GM21390 (cell line): ENCODE results near the gene SCN4B.

Source experiments
- ATAC-seq: cut with Tn5 transposase; IDR thresholded peaks from one replicate; pipeline ENCODE4 v1.9.1; 2021; ENCODE audit not compliant: unreplicated experiment

SCN4B gene

DNA sequence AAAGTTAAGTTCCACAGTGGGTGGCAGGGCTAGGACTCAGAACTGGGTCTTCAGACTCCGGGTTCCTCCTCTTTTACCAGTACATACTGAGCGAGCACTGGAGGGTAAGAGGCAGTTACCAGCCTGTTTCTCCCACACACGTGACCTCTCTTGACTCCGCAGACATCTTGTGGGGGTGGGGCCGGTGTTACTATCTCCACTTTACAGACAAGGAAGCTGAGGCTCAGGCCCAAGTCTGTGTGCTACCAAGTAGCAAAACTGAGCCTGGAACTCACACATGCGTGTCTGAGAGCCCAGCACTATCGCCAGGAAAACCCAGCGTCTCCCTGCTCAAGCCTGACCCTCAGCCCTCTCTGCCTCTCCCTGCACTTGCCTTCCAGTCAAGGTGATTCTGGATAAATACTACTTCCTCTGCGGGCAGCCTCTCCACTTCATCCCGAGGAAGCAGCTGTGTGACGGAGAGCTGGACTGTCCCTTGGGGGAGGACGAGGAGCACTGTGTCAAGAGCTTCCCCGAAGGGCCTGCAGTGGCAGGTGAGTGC is 49.8 kb downstream of the SCN4B start:
- ATAC-seq: no peak

DNA sequence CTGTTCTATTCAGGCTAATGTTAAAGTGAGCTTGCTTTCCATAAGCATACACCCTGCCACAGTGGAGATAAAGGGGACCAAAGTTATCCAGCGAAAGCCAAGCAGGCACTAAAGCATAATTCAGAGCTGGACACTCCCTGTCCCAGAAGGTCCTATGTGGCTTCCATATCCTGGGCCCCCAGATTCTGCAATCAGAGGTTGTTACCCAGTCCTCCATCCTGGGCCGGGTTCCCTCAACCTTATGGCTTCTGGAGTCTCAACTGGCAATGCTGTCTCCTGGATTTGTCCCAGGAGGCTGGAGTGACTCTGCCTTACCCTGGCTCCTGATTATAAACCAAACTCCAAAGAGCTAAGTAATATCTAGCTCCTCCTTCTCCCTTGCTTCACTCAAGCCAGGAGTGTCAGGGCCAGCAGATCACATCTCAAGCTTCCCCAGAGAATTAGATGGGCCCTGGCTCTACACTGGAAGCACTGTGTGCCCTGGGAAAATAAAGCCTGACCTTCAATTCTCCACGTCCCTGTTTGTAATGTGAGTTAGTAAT is 51.9 kb downstream of the SCN4B start:
- ATAC-seq: no peak

DNA sequence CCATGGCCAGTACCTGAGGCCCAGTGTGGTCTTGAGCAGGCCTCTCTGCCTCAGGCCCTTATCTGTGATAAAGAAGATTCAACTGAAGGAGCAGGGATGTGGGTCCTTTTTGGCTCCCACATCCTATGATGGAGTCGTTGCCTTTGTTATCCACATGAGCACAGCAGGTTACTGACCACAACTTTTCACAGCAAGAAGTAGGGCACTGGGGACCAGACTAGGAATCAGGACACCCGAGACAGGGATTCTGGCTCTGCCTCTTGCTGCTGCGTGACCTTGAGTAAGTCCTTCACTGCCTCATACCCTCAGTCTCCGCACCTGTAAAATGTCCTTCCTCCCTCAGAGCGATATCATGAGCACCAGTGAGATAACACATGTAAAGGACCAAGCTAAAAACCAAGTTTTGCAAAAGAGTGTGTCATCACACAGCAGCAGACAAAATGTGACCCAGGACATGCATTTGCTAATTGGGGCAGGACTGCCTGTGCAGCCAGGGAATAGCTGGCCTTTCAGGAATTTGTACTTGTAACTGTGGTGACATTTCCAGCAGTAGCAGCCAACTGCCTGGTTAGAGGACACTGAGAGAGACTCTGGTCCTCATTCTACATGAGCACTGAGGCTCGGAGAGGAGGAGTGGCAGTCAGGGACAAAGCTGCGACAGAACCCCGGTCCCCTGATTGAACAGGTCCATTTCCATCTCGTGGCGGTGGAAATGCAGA is 52.6 kb downstream of the SCN4B start:
- ATAC-seq: no peak

DNA sequence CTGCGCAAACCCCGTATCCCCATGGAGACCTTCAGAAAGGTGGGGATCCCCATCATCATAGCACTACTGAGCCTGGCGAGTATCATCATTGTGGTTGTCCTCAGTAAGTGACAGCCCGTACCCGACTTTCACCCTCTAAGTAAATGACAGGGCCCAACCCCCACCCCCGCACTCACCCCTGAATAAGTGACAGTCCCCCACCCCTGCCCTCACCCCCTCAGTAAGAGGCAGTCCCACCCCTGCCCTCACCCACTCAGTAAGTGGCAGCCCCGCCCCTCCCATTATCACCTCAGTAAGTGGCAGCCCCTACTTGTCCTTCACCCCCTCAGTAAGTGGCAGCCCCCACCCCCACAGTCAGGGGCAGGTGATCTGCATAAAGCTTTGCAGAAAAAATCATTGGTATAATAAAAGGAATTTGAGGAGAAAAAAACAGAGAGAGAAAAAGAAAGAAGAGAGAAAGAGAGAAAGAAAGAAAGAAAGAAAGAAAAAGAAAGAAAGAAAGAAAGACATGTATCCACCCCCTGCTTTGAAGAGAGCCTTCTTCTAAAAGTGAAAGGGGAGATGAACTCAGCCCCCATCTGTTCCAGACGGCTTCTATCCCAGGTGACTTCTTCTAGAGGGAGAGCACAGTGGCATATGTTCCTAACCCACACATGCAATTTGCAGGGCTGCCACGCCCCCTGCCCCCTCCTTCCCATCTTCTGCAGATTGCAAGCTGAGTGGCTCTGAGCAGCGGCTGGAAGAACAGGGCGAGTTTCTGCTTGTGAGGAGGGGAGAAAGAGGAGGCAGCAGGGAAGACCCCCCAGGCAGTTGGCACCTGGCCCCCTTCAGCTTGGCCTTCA is 53.4 kb downstream of the SCN4B start:
- ATAC-seq: no peak

DNA sequence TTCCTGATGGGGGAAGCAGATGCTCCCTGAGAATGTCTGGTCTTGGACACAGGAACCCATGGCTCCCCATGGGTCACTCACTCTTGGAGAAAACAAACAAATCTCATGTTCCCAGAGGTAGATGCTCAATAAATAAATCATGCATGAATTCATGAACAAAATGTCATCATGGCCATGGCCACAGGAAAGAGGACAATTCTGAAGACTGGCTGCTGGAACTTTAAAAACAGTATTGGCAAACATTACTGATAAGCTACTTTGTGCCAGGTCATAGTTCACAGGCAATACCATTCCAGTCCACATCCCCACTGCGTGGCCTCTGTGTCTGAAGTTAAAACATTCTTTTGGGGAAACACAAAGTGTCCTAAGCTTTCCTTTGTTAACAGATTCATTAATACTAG is 56.7 kb downstream of the SCN4B start:
- ATAC-seq: no peak

DNA sequence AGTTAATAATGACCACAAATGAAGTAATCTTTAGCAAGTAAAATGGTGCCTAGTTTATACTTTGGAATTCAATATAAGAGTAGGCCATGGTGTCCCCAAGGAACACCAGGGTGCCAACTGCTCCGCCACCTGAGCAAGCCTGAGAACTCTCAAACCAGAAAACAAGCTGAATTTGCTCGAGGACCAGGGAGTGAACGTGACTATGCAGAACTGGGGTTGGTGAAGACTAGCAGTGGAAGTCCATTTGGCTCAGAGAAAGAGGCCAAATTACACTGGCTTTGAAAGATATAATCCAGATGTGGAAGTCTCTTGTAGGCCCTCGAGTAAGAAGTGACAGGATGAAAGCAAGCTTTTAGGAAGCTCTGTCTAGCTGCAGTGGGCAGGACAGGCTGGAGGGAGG is 57.1 kb downstream of the SCN4B start:
- ATAC-seq: no peak

DNA sequence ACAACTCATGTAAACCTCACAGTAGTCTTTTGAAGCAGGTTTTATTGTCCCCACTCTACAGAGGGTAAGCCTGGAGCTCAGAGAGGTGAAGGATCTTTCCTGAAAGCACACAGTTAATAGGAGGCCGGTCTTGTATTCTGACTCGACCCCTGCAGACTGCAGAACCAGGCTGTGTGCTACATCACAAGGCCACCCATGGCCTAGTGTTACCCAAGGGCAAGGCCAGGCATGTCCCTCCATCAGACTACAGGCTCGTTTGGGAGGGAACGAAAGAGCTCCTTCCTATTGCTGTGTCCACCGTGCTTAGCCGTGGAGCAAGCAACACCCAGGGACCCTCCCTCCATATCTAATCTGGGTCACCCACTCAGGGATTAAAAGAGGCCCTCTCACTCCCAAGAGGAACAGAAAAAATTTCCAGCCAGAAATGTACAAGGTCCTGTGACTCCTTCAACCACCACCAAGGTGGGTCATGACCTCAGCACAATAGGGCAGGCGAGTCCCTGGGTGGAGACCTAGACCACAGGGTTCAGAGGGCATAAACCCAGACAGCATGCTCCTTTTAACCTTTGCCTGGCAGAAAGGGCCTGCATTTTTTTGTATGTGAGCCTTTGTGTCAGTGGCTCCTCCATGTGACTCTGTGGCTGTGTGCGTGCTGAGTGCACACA is 59.6 kb downstream of the SCN4B start:
- ATAC-seq: no peak

DNA sequence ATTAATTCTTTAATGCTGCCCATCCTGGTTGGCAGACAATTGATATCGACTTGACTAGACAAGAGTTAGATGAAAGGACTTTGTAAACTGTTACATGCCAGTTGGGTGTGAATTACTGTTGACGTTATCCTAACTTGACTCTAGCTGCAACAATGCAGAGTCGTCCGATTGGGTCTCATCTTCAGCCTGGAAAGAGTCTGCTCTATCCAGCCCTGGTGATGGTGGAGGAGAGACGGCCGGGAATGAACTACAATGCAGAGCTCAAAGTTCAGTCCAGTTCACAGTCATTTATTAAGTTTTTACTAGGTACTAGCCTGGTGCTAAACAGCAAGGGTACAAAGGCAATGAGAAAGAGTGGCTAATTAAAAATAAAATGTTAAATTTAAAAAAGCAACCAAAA is 60.9 kb downstream of the SCN4B start:
- ATAC-seq: no peak

DNA sequence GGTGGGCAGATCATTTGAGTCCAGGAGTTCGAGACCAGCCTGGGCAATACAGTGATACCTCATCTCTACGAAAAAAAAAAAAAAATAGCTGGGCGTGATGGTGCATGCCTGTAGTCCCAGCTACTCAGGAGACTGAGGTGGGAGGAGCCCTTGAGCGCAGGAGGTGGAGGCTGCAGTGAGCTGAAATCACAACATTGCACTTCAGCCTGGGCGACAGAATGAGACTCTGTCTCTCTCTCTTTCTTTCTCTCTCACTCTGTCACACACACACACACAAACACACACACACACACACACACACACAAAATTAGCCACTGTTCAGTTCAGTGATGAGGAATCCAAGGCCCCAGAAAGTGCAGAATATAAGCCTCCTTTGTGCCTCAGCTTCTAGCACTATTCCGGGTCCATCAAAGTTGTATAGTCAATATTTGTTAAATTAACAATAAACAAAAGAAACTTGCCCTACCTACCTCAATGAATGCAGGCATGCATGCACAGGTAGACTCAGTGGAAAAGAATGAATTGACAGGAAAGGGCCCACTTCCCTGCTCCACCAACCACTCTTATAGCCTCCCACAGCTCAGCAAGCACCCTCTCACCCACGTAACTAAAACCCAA is 62.0 kb downstream of the SCN4B start:
- no peak for ATAC-seq

DNA sequence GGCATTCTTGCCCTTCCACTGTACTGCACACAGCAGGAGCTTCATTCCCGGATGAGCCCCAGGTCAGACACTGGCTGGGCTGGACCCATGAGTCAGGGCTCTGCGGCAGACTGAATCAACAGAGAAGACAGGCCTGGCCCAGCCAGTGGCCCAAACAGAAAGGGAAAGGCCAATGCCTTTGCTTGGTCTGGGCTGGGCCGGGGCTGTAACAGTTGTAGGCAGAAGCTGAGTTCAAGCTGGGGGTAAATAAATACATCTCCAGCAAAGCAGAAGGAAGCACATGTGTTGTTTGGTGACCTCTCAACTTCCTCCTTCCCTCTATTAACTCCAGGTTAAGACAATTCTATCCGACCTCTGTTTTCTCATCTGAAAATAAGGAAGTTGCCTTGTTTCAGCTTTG is 64.1 kb downstream of the SCN4B start:
- ATAC-seq: no peak

DNA sequence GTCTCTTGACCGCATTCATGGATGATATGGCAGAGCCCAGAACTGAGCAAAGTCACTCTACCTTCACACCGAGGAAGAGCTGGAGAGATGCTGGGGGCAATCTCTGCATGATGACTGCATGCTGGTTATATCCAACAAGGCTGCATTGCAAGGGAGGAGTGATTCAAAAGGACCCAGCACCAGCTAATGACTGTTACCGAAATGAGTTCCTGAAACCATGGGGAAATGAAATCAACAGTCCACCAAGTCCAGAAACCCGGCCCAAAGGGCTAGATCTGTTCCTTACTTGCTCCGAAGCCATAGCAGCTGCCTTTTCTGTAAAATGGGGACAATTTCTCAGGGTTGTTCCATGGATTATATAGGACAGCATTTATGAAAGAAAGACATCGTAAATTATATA is 64.7 kb downstream of the SCN4B start:
- ATAC-seq: no peak

DNA sequence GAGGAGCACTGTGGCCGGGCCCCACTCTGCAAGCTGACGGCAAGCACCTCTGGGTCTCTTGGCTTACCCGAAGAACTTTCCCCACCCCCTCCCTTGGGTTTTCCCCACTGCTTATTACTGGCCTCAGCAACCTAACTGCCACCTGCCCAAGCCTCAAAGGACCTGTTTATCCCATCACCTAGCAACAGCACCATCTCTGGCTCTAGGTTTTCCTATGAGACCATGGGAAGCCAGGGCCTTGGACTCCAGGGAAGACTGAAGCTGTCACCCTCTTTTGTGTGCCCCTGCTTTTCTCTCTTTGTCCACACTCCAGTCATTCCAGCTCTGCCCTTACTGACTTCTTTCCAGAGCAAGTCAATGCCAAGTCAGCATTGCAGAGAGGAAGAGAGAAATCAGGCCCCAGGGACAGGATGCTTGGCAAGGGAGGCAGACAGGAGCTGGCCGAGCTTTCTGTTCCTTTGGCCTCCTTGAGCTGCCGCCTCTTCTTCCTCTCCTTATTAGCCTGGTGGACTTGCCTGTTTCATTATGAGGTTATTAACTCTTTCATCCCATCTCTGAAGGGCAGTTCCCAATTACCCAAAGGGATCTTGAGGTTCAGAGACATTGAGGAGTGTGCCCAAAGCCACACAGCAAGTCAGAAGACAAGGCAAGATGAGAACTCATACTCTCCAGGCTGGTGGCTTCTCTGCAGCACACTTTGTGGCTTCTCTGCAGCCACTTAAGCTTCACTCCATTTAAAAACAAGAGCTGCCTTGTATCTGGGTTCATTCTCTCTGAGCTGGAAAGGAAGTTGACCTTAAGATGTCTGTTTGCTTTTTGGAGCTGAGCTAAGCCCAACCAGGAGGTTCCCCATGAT is 65.5 kb downstream of the SCN4B start, which contains the start of gene SMIM35:
Gene SMIM35, minus strand, starts transcription at position 51 of the 856 bp plus-strand sequence. CDS start 206 bp downstream, outside the sequence.
- ATAC-seq: no peak

DNA sequence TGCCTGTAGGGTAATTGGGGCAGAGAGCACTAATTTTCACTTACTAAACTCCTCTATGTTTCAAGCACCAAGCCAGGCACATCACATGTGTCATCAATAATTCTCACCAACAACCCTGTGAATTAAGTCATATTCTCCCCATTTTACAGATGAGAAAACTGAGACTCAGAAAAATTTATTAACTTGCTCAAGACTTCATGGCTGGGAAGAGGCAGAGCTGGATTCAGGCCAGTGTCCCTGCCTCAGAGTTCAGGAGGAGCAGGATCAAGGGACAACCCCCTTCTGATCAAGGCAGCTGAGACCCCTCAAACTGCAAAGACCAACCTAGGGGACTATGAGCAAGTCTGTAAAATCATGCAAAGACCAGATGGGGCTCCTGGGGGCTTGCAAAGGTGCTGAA is 68.0 kb downstream of the SCN4B start:
- ATAC-seq: no peak

DNA sequence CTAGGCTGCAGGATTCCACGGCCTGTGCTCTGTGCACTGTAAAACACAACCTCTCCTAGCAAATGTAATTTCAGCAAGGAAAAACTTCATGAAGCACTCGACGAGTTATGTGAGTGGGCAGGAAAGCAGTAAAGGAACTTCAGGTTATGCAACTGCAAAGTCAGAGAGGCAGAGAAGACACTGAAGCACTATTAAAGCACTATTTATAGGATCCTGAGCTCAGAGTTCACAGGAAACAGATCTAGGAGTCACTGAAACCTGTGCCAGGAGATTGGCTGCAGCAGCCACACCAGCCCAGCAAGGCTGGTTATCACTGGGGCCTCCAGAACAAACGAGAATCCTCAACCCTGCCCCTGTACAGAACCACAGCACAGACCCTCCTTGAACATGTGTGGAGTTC is 68.4 kb downstream of the SCN4B start:
- no peak for ATAC-seq
